Ovary (tissue), 3 donors: ENCODE measurements around the gene B3GALT4.

Experiments used
- CTCF ChIP-seq, 3 donors: fragments of 450-650 bp in 2 of 3; fragments of 200-600 bp in 1 of 3; IDR thresholded peaks; one replicate each; pipeline versions ENCODE4 v1.5.1 to v1.8.0; 2016 to 2022; ENCODE audit warnings: antibody characterized with exemption in 3 of 3, mild to moderate bottlenecking in 1 of 3
- EP300 ChIP-seq: sonication (generic); formaldehyde crosslinking; IDR thresholded peaks from one replicate; pipeline ENCODE4 v1.6.1; 2017; ENCODE audit warnings: antibody characterized with exemption
- POLR2A ChIP-seq: fragments of 450-650 bp; IDR thresholded peaks from one replicate; pipeline ENCODE4 v1.6.1; 2017; ENCODE audit warnings: antibody characterized with exemption, mild to moderate bottlenecking, moderate library complexity
- donor health status: DM: no; HTN: no; CAD: no.

GRCh38 chr6:33317669-33318425 lies 40.9 kb downstream of the B3GALT4 start, which contains the start of gene ZBTB22:
- TF ChIP-seq CTCF (IDR thresholded peaks at IDR 0.05) (no peak), POLR2A (no peak), EP300 (no peak)
